ENCODE results near the gene CCDC3. TPM values are rescaled to one million over a fixed set of nuclear protein-coding genes. Genes with fewer than 3 reads are reported as not detected.
"Not testable (repeated sequence)": the region's sequence is repeated elsewhere in the genome, so short reads cannot be mapped to it uniquely, and the experiment has no call there.

The CCDC3 gene
- total RNA-seq, 1 experiment from 2014 or later: 2.8 TPM

DNA sequence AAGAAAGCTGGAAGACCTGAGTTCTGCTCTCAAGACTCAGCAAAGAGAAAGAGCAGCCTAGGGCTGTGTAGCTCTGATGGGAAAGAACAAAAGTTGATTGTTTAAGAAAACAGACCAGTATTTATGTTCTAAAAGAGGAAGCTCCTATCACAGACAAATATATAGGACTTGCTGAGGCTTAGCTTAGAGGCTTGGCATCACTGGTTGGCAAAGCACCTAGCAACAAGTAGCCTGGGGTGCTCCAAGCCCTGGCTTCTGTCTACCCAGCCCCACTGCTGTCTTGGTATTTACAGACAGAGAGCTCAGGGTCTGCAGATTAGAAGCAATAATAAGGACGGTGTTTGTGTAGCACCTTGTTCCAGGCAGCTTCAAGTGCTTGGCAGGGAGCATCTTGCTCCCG, 36.9 kb upstream of the CCDC3 start:
- Histone ChIP-seq H3K4me1 (ENCODE audit: insufficient read depth, low read length, poor library complexity, severe bottlenecking) (no peaks in the 10 kb centered on the region), H3K36me3 (ENCODE audit: insufficient read depth, low read length, poor library complexity, severe bottlenecking) (no peaks in the 10 kb centered on the region), H3K9me3 (ENCODE audit: low read depth, low read length, poor library complexity, severe bottlenecking) (no peaks in the 10 kb centered on the region), H3K27me3 (replicated peaks; ENCODE audit: insufficient read depth, low read depth, low read length, poor library complexity) (no peaks in the 10 kb centered on the region), H3K4me3 (ENCODE audit: low read depth, low read length, poor library complexity, severe bottlenecking) (no peak overlapping the region), H3K27ac (ENCODE audit: low read depth, low read length, poor library complexity, severe bottlenecking) (no peak overlapping the region)
- ChIA-PET POLR2A (ENCODE audit: low non-redundant PET) (no interaction called here), CTCF (no interaction called here)
- intact Hi-C loops (cut with micrococcal nuclease; ENCODE audit: unreplicated experiment): no loop called here
- no peak for TF ChIP-seq EZH2 (IDR thresholded peaks at IDR 0.05; ENCODE audit: borderline replicate concordance, low read depth, low read length, poor library complexity, severe bottlenecking)
- TF ChIP-seq, protein P1, sequence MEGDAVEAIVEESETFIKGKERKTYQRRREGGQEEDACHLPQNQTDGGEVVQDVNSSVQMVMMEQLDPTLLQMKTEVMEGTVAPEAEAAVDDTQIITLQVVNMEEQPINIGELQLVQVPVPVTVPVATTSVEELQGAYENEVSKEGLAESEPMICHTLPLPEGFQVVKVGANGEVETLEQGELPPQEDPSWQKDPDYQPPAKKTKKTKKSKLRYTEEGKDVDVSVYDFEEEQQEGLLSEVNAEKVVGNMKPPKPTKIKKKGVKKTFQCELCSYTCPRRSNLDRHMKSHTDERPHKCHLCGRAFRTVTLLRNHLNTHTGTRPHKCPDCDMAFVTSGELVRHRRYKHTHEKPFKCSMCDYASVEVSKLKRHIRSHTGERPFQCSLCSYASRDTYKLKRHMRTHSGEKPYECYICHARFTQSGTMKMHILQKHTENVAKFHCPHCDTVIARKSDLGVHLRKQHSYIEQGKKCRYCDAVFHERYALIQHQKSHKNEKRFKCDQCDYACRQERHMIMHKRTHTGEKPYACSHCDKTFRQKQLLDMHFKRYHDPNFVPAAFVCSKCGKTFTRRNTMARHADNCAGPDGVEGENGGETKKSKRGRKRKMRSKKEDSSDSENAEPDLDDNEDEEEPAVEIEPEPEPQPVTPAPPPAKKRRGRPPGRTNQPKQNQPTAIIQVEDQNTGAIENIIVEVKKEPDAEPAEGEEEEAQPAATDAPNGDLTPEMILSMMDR (conservative IDR thresholded peaks at IDR 0.05; ENCODE audit: low read depth, low read length): no peak
- DNase-seq (ENCODE audit: low spot score): no peak
- no TSS peak for BruUV-seq (replicated peaks)

DNA sequence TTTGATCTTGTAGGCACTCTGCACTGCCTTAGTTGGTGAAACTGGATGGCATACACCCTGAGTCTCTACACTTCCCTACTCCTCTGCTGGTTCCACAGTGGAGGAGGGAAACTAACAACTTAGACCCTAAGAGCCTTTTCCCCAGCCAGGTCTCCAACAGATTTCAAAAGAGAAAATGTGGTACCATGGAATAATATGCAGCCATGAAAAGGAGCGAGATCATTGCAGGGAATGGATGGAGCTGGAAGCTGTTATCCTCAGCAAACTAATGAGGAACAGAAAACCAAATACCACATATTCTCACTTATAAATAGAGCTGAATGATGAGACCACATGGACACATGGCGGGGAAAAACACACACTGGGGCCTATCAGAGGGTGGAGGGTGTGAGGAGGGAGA, 36.3 kb upstream of the CCDC3 start:
- intact Hi-C loops (cut with micrococcal nuclease; ENCODE audit: unreplicated experiment): no loop called here
- ChIA-PET CTCF (no interaction called here), POLR2A (ENCODE audit: low non-redundant PET) (no interaction called here)
- no peak overlapping the region for H3K27ac ChIP-seq (ENCODE audit: low read depth, low read length, poor library complexity, severe bottlenecking)
- DNase-seq (ENCODE audit: low spot score): no peak
- no peak for TF ChIP-seq EZH2 (IDR thresholded peaks at IDR 0.05; ENCODE audit: borderline replicate concordance, low read depth, low read length, poor library complexity, severe bottlenecking)
- TF ChIP-seq, protein P1 (conservative IDR thresholded peaks at IDR 0.05; ENCODE audit: low read depth, low read length): no peak
- H3K27me3 ChIP-seq (replicated peaks; ENCODE audit: insufficient read depth, low read depth, low read length, poor library complexity): no peaks in the 10 kb centered on the region
- no peak overlapping the region for H3K4me3 ChIP-seq (ENCODE audit: low read depth, low read length, poor library complexity, severe bottlenecking)
- no peaks in the 10 kb centered on the region for H3K9me3 ChIP-seq (ENCODE audit: low read depth, low read length, poor library complexity, severe bottlenecking)
- H3K4me1 ChIP-seq (ENCODE audit: insufficient read depth, low read length, poor library complexity, severe bottlenecking): no peaks in the 10 kb centered on the region
- no TSS peak for BruUV-seq (replicated peaks)
- H3K36me3 ChIP-seq (ENCODE audit: insufficient read depth, low read length, poor library complexity, severe bottlenecking): no peaks in the 10 kb centered on the region

DNA sequence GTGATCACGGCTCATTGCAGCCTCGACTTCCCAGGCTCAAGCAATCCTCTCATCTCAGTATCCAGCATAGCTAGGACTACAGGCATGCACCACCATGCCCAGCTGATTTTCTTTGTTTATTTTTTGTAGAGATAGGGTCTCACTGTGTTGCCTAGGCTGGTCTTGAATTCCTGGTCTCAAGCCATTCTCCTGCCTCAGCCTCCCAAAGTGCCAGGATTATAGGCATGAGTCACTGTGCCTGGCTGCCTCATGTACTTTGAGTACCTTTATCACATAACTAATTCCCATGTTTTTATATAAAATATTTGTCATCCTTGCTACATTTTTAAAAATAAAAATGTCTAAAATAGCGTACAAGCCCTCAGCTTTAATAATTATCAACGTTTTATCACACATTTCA, 35.3 kb upstream of the CCDC3 start:
- H3K4me1 ChIP-seq (ENCODE audit: insufficient read depth, low read length, poor library complexity, severe bottlenecking): no peaks in the 10 kb centered on the region
- no peak overlapping the region for H3K4me3 ChIP-seq (ENCODE audit: low read depth, low read length, poor library complexity, severe bottlenecking)
- no peak overlapping the region for H3K27ac ChIP-seq (ENCODE audit: low read depth, low read length, poor library complexity, severe bottlenecking)
- BruUV-seq (replicated peaks): no TSS peak
- DNase-seq (ENCODE audit: low spot score): no peak
- ChIA-PET POLR2A (ENCODE audit: low non-redundant PET) (interaction anchor here (0.6 kb wide), 2 partner anchors 9 to 348 kb away, joined by 4 to 6 read pairs; no protein-coding TSS in a partner anchor), CTCF (no interaction called here)
- TF ChIP-seq, protein P1 (conservative IDR thresholded peaks at IDR 0.05; ENCODE audit: low read depth, low read length): no peak
- no peak for TF ChIP-seq EZH2 (IDR thresholded peaks at IDR 0.05; ENCODE audit: borderline replicate concordance, low read depth, low read length, poor library complexity, severe bottlenecking)
- H3K9me3 ChIP-seq (ENCODE audit: low read depth, low read length, poor library complexity, severe bottlenecking): no peaks in the 10 kb centered on the region
- intact Hi-C loops (cut with micrococcal nuclease; ENCODE audit: unreplicated experiment): no loop called here
- H3K27me3 ChIP-seq (replicated peaks; ENCODE audit: insufficient read depth, low read depth, low read length, poor library complexity): no peaks in the 10 kb centered on the region
- H3K36me3 ChIP-seq (ENCODE audit: insufficient read depth, low read length, poor library complexity, severe bottlenecking): no peaks in the 10 kb centered on the region

DNA sequence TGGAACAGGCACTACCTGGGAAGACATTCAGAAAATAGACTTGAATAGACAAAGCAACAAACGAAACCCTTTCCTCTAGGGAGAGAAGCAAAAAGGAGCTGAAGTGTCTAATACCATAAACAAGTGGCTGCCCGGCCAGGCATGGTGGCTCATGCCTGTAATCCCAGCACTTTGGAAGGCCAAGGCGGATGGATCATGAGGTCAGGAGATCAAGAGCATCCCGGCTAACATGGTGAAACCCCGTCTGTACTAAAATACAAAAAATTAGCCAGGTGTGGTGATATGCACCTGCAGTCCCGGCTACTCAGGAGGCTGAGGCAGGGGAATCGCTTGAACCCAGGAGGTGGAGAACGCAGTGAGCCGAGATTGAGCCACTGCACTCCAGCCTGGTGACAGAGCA, 34.2 kb upstream of the CCDC3 start:
- BruUV-seq (replicated peaks); H3K27me3 ChIP-seq (replicated peaks; ENCODE audit: insufficient read depth, low read depth, low read length, poor library complexity); H3K36me3 ChIP-seq (ENCODE audit: insufficient read depth, low read length, poor library complexity, severe bottlenecking); POLR2A ChIA-PET (ENCODE audit: low non-redundant PET); H3K4me1 ChIP-seq (ENCODE audit: insufficient read depth, low read length, poor library complexity, severe bottlenecking); DNase-seq (ENCODE audit: low spot score); H3K27ac ChIP-seq (ENCODE audit: low read depth, low read length, poor library complexity, severe bottlenecking); H3K9me3 ChIP-seq (ENCODE audit: low read depth, low read length, poor library complexity, severe bottlenecking); intact Hi-C loops (cut with micrococcal nuclease; ENCODE audit: unreplicated experiment); H3K4me3 ChIP-seq (ENCODE audit: low read depth, low read length, poor library complexity, severe bottlenecking): not testable (repeated sequence)
- CTCF ChIA-PET: interaction anchor here (0.6 kb wide), 1 partner anchor 193 kb away, joined by 11 read pairs; no protein-coding TSS in a partner anchor
